GM23338 (cell line): ENCODE data around the gene RAB31. TPM values are rescaled to one million over a fixed set of nuclear protein-coding genes. Genes with fewer than 3 reads are reported as not detected.
"Not testable (repeated sequence)": the region's sequence is repeated elsewhere in the genome, so short reads cannot be mapped to it uniquely, and the experiment has no call there.

Source experiments
- ATAC-seq: fragments of 200-7000 bp; cut with Tn5 transposase; 3 replicates; pipeline ENCODE4 v1.9.1; 2020
- DNase-seq: peaks from one replicate; pipeline ENCODE4 v3.0.0-alpha.2; 2015; ENCODE audit warnings: low spot score
- H2AFZ ChIP-seq: fragments of 200-600 bp; sonication (generic); 2 replicates; pipeline ENCODE4 v1.8.0; 2016; ENCODE audit warnings: antibody characterized with exemption, mild to moderate bottlenecking, moderate library complexity
- H3F3A ChIP-seq: fragments of 200-600 bp; sonication (generic); replicated peaks from 2 replicates; pipeline ENCODE4 v1.8.0; 2017; ENCODE audit warnings: antibody characterized with exemption, mixed run types, low read depth
- H3K27ac ChIP-seq: fragments of 200-600 bp; sonication (generic); 2 replicates; pipeline ENCODE4 v1.6.1; 2016; ENCODE audit warnings: low read depth
- H3K27me3 ChIP-seq: fragments of 200-600 bp; sonication (generic); 2 replicates; pipeline ENCODE4 v1.8.0; 2016; ENCODE audit warnings: mild to moderate bottlenecking, mixed run types, moderate library complexity; ENCODE audit not compliant: insufficient read depth
- H3K36me3 ChIP-seq: fragments of 200-600 bp; sonication (generic); 2 replicates; pipeline ENCODE4 v1.8.0; 2016; ENCODE audit warnings: mild to moderate bottlenecking; ENCODE audit not compliant: insufficient read depth
- H3K4me1 ChIP-seq: fragments of 200-600 bp; sonication (generic); 2 replicates; pipeline ENCODE4 v1.8.0; 2016; ENCODE audit warnings: mild to moderate bottlenecking, moderate library complexity; ENCODE audit not compliant: insufficient read depth
- H3K4me2 ChIP-seq: fragments of 200-600 bp; sonication (generic); 2 replicates; pipeline ENCODE4 v1.7.1; 2017; ENCODE audit warnings: mixed run types
- H3K4me3 ChIP-seq: fragments of 200-600 bp; sonication (generic); 2 replicates; pipeline ENCODE4 v1.6.1; 2016; ENCODE audit warnings: mixed run types
- H3K79me2 ChIP-seq: fragments of 200-600 bp; sonication (generic); replicated peaks from 2 replicates; pipeline ENCODE4 v1.8.0; 2017; ENCODE audit warnings: mild to moderate bottlenecking; ENCODE audit not compliant: insufficient read depth
- H3K9me2 ChIP-seq: fragments of 200-600 bp; sonication (generic); 2 replicates; pipeline ENCODE4 v1.8.0; 2017; ENCODE audit not compliant: insufficient read depth
- H4K20me1 ChIP-seq: fragments of 200-600 bp; sonication (generic); replicated peaks from 2 replicates; pipeline ENCODE4 v1.8.0; 2017; ENCODE audit warnings: mild to moderate bottlenecking; ENCODE audit not compliant: insufficient read depth
- H3K27ac Mint-ChIP-seq: 2 replicates; pipeline ENCODE4 v1.8.0; 2020; ENCODE audit warnings: inconsistent platforms, mild to moderate bottlenecking, moderate library complexity, mixed read lengths
- H3K27me3 Mint-ChIP-seq: 3 replicates; pipeline ENCODE4 v1.8.0; 2022; ENCODE audit warnings: low read depth, mild to moderate bottlenecking, moderate library complexity, mixed read lengths, inconsistent platforms; ENCODE audit not compliant: insufficient read depth, poor library complexity
- H3K36me3 Mint-ChIP-seq: 3 replicates; pipeline ENCODE4 v1.8.0; 2021; ENCODE audit warnings: low read depth, mild to moderate bottlenecking, inconsistent platforms, moderate library complexity, mixed read lengths
- H3K4me1 Mint-ChIP-seq: 3 replicates; pipeline ENCODE4 v1.8.0; 2020; ENCODE audit warnings: mild to moderate bottlenecking, inconsistent platforms, mixed read lengths
- H3K4me3 Mint-ChIP-seq: 3 replicates; pipeline ENCODE4 v1.8.0; 2021; ENCODE audit warnings: moderate library complexity, mild to moderate bottlenecking, inconsistent platforms, mixed read lengths
- H3K9me3 Mint-ChIP-seq: 3 replicates; pipeline ENCODE4 v1.8.0; 2020; ENCODE audit warnings: moderate library complexity, mild to moderate bottlenecking, inconsistent platforms, mixed read lengths
- CREB1 ChIP-seq: fragments of 250-450 bp; sonication (Bioruptor Pico); IDR thresholded peaks from 2 replicates; pipeline ENCODE4 v1.5.0; 2020; ENCODE audit warnings: low read depth, mild to moderate bottlenecking, moderate library complexity
- ETS1 ChIP-seq: IDR thresholded peaks from 2 replicates; pipeline ENCODE4 v1.6.1; 2016; ENCODE audit warnings: antibody characterized with exemption
- EZH2 ChIP-seq: fragments of 200-600 bp; sonication (generic); IDR thresholded peaks from one replicate; pipeline ENCODE4 v1.8.0; 2017; ENCODE audit warnings: antibody characterized with exemption, mild to moderate bottlenecking, low read depth; ENCODE audit not compliant: unreplicated experiment
- EZH2phosphoT487 ChIP-seq: fragments of 200-600 bp; sonication (generic); IDR thresholded peaks from one replicate; pipeline ENCODE4 v1.8.1; 2018; ENCODE audit warnings: antibody characterized with exemption; ENCODE audit not compliant: unreplicated experiment
- JUNB ChIP-seq: IDR thresholded peaks from one replicate; pipeline ENCODE4 v1.6.1; 2016; ENCODE audit warnings: antibody characterized with exemption; ENCODE audit not compliant: unreplicated experiment
- NANOG ChIP-seq: IDR thresholded peaks from 2 replicates; pipeline ENCODE4 v1.6.1; 2016; ENCODE audit warnings: antibody characterized with exemption, borderline replicate concordance
- REST ChIP-seq: IDR thresholded peaks from one replicate; pipeline ENCODE4 v1.6.1; 2018; ENCODE audit warnings: antibody characterized with exemption; ENCODE audit not compliant: unreplicated experiment
- STAT1 ChIP-seq: IDR thresholded peaks from one replicate; pipeline ENCODE4 v1.6.1; 2016; ENCODE audit warnings: antibody characterized with exemption; ENCODE audit not compliant: unreplicated experiment
- ZNF114 ChIP-seq: fragments of 250-450 bp; sonication (Bioruptor Pico); IDR thresholded peaks from 2 replicates; pipeline ENCODE4 v1.5.0; 2020; ENCODE audit warnings: mild to moderate bottlenecking, moderate library complexity
- ZNF331 ChIP-seq: fragments of 250-450 bp; sonication (Bioruptor Pico); IDR thresholded peaks from 2 replicates; pipeline ENCODE4 v1.5.0; 2020; ENCODE audit warnings: low read depth, mild to moderate bottlenecking, moderate library complexity
- polyA plus RNA-seq: library from polyadenylated mRNA; unstranded; fragments of >200 nt; fragmentation: Nextera tagmentation; extraction: Ambion mirVana; gene quantifications from 2 replicates; pipeline ENCODE4 v1.2.1, GENCODE V29; 2016
- total RNA-seq: library from RNA; depleted of rRNA; stranded (reverse); fragments of >200 nt; shearing (Covaris generic); gene quantifications from 2 replicates; pipeline ENCODE4 v1.2.3, GENCODE V29; 2014

RAB31 gene
- total and polyA plus RNA-seq, 2 experiments from 2014 or later, result 33.8 to 46.1 TPM

GRCh38 chr18:9855681-9856080 is 147.6 kb downstream of the RAB31 start:
- no peaks in the 10 kb centered on the region for H3K4me1 ChIP-seq
- Mint-ChIP-seq H3K27ac (no peak overlapping the region), H3K27me3 (peaks cover 5% of the 10 kb centered on the region), H3K4me3 (no peak overlapping the region), H3K36me3 (peaks cover 3% of the 10 kb centered on the region), H3K9me3 (peaks cover 8% of the 10 kb centered on the region; the same call in 2 of the 3 replicates), H3K4me1 (peaks cover 2% of the 10 kb centered on the region; the same call in 1 of the 3 replicates)
- ATAC-seq (no peak; the same call in 2 of the 3 replicates), DNase-seq (no peak)
- H3K79me2 ChIP-seq, result no peaks in the 10 kb centered on the region
- TF ChIP-seq NANOG (no peak), JUNB (no peak), ETS1 (no peak), EZH2phosphoT487 (no peak), CREB1 (CRISPR knock-in tag) (no peak), STAT1 (no peak), ZNF114 (no peak), REST (no peak), ZNF331 (no peak)
- H4K20me1 ChIP-seq, result no peaks in the 10 kb centered on the region
- no peak overlapping the region for H3K4me2 ChIP-seq
- no peaks in the 10 kb centered on the region for H3K27me3 ChIP-seq
- H3K9me2 ChIP-seq, result no peaks in the 10 kb centered on the region
- no peak overlapping the region for H3K4me3 ChIP-seq
- H2AFZ ChIP-seq, result no peak overlapping the region
- no peaks in the 10 kb centered on the region; the same call in 1 of the 2 replicates for H3K36me3 ChIP-seq
- H3K27ac ChIP-seq, result 0 out of 2 replicates have a peak overlapping the region, but pooled peaks have one; percentile 45
- H3F3A ChIP-seq, result no peaks in the 10 kb centered on the region

- no peak for DNase-seq
- Mint-ChIP-seq H3K4me3 (no peak overlapping the region), H3K27ac (no peak overlapping the region), H3K27me3 (peaks cover 5% of the 10 kb centered on the region), H3K4me1 (peaks cover 2% of the 10 kb centered on the region; the same call in 1 of the 3 replicates), H3K9me3 (peaks cover 8% of the 10 kb centered on the region; the same call in 2 of the 3 replicates), H3K36me3 (peaks cover 3% of the 10 kb centered on the region)
- Histone ChIP-seq H3K27ac (no peak overlapping the region), H2AFZ (no peak overlapping the region), H4K20me1 (no peaks in the 10 kb centered on the region), H3K4me2 (no peak overlapping the region), H3K4me3 (no peak overlapping the region), H3K4me1 (no peaks in the 10 kb centered on the region), H3K79me2 (no peaks in the 10 kb centered on the region), H3K9me2 (no peaks in the 10 kb centered on the region), H3K36me3 (no peaks in the 10 kb centered on the region; the same call in 1 of the 2 replicates), H3F3A (no peaks in the 10 kb centered on the region), H3K27me3 (no peaks in the 10 kb centered on the region)
- TF ChIP-seq EZH2phosphoT487 (no peak), NANOG (no peak), ZNF114 (no peak), EZH2 (no peak)
- ATAC-seq, result no peak
These were observed 148.0 kb downstream of the RAB31 start for GRCh38 chr18:9856092-9856491.

GRCh38 chr18:9857479-9857998 is 149.4 kb downstream of the RAB31 start:
- H3F3A ChIP-seq, H3K4me1 ChIP-seq, DNase-seq, ATAC-seq, H3K27ac ChIP-seq, H3K4me2 ChIP-seq, H3K27ac Mint-ChIP-seq, H3K36me3 Mint-ChIP-seq, H3K9me3 Mint-ChIP-seq, H3K4me1 Mint-ChIP-seq, H3K27me3 ChIP-seq, H3K4me3 ChIP-seq, H3K27me3 Mint-ChIP-seq, H3K79me2 ChIP-seq, H3K4me3 Mint-ChIP-seq, H3K9me2 ChIP-seq, H4K20me1 ChIP-seq, H3K36me3 ChIP-seq, H2AFZ ChIP-seq: not testable (repeated sequence)
